ENCODE results near the gene C11orf86.

Gene C11orf86

DNA sequence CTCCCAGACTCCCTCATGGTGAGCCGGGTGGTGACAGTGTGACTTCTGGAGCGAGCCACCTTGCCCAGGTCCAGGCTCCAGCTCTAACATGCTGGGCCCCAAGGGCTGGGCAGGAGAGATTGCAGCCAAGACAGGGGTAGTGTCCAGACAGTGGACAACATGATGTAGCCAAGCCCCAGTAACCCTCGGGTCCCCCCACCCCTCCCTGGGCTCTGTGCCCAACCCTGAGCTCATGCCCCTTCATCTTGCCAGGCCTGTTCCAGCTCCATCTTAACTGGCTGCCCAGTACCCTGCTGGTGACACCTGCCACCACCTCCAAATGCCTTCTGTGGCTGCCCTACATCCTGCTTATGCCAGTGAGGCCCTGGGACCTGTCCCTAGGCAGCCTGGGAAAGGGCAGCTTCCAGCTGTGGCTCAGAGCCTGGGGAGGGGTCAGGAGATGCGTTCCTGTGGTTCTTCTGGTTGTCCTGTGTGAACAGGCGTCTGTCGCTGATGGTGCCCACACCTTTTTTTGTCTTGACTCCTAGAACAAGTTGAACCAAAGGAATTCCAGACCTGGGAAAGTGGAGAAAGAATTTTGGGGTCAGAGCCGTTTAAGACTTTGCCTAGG is 35.3 kb downstream of the C11orf86 start:
- ChIA-PET POLR2A (no interaction called here), CTCF (no interaction called here)
- no peak for DNase-seq (ENCODE audit: extremely low spot score)
- TF ChIP-seq CTCF (IDR thresholded peaks at IDR 0.05; ENCODE audit: control extremely low read depth, extremely low read depth, low read depth, missing control alignments), result no peak

- no peak for DNase-seq (ENCODE audit: extremely low spot score)
- ChIA-PET POLR2A (no interaction called here), CTCF (interaction anchor here (1.1 to 1.8 kb wide), 3 partner anchors 12 to 180 kb away, joined by 3 to 4 read pairs (median 3); no protein-coding TSS in a partner anchor)
- no peak for TF ChIP-seq CTCF (IDR thresholded peaks at IDR 0.05; ENCODE audit: control extremely low read depth, extremely low read depth, low read depth, missing control alignments)
Measured at GRCh38 chr11:67013511-67014045, 38.5 kb downstream of the C11orf86 start.

GRCh38 chr11:67014343-67014742 is 39.2 kb downstream of the C11orf86 start:
- POLR2A ChIA-PET, result no interaction called here
- CTCF ChIA-PET, result interaction anchor here (1.1 to 1.8 kb wide), 3 partner anchors 13 to 180 kb away, joined by 3 to 4 read pairs (median 3); no protein-coding TSS in a partner anchor
- no peak for TF ChIP-seq CTCF (IDR thresholded peaks at IDR 0.05; ENCODE audit: control extremely low read depth, extremely low read depth, low read depth, missing control alignments)
- DNase-seq (ENCODE audit: extremely low spot score), result no peak

DNA sequence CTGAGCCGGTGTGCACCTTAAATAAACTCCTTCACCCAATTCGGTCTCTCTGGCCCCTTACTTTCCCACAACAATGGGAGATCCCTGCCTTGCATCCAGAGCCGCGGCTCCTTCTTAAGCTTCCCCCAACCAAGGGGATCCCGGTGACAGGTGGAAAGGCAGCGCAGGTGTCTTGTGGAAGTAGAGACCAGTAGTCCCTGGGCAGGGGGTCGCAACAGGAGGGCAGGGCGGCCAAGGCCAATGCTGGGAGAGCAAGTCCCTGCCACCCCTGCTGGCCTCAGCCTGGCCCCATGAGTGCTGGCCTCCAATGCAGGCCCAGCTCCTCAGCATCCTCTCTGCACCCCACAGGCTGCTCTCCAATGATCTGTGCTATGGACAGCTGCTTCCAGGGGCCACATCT is 39.9 kb downstream of the C11orf86 start:
- ChIA-PET CTCF (interaction anchor here (1.1 to 1.5 kb wide), 2 partner anchors 13 to 14 kb away, joined by 3 read pairs; no protein-coding TSS in a partner anchor), POLR2A (no interaction called here)
- no peak for TF ChIP-seq CTCF (IDR thresholded peaks at IDR 0.05; ENCODE audit: control extremely low read depth, extremely low read depth, low read depth, missing control alignments)
- no peak for DNase-seq (ENCODE audit: extremely low spot score)

- ChIA-PET POLR2A (no interaction called here), CTCF (interaction anchor here (0.7 to 2.1 kb wide), 5 partner anchors 9 to 794 kb away, joined by 3 to 7 read pairs (median 3); no protein-coding TSS in a partner anchor)
- no peak for DNase-seq (ENCODE audit: extremely low spot score)
- no peak for TF ChIP-seq CTCF (IDR thresholded peaks at IDR 0.05; ENCODE audit: control extremely low read depth, extremely low read depth, low read depth, missing control alignments)
Measured at GRCh38 chr11:67016550-67016949, 41.4 kb downstream of the C11orf86 start.

- ChIA-PET CTCF (interaction anchor here (1.1 to 2.8 kb wide), 3 partner anchors 20 to 33 kb away, joined by 3 to 6 read pairs (median 6); no protein-coding TSS in a partner anchor), POLR2A (no interaction called here)
- DNase-seq (ENCODE audit: extremely low spot score), result no peak
- TF ChIP-seq CTCF (IDR thresholded peaks at IDR 0.05; ENCODE audit: control extremely low read depth, extremely low read depth, low read depth, missing control alignments), result no peak
Measured at GRCh38 chr11:67020949-67021348, 45.8 kb downstream of the C11orf86 start.
